Ishikawa (cell line): ENCODE data around the gene SMARCD1.

Source experiments
- CEBPB ChIP-seq: IDR thresholded peaks from 2 replicates; pipeline ENCODE4 v1.6.1; 2012
- CREB1 ChIP-seq: IDR thresholded peaks from 2 replicates; pipeline ENCODE4 v1.6.1; 2012; ENCODE audit warnings: low read depth
- EGR1 ChIP-seq: IDR thresholded peaks from 2 replicates; pipeline ENCODE4 v1.6.1; 2012
- EP300 ChIP-seq: IDR thresholded peaks from 2 replicates; pipeline ENCODE4 v1.6.1; 2012; ENCODE audit warnings: borderline replicate concordance
- FOXM1 ChIP-seq: IDR thresholded peaks from 2 replicates; pipeline ENCODE4 v1.6.1; 2012; ENCODE audit warnings: low read depth, borderline replicate concordance
- MAX ChIP-seq: IDR thresholded peaks from 2 replicates; pipeline ENCODE4 v1.6.1; 2012
- NFIC ChIP-seq: IDR thresholded peaks from 2 replicates; pipeline ENCODE4 v1.6.1; 2012
- RAD21 ChIP-seq: IDR thresholded peaks from 2 replicates; pipeline ENCODE4 v1.6.1; 2012; ENCODE audit warnings: low read depth
- TAF1 ChIP-seq: IDR thresholded peaks from 2 replicates; pipeline ENCODE4 v1.6.1; 2012; ENCODE audit warnings: low read depth, mild to moderate bottlenecking
- TCF12 ChIP-seq: IDR thresholded peaks from 2 replicates; pipeline ENCODE4 v1.6.1; 2012; ENCODE audit warnings: low read depth
- TEAD4 ChIP-seq: IDR thresholded peaks from 2 replicates; pipeline ENCODE4 v1.6.1; 2012
- USF1 ChIP-seq: IDR thresholded peaks from 2 replicates; pipeline ENCODE4 v1.6.1; 2012
- YY1 ChIP-seq: IDR thresholded peaks from 2 replicates; pipeline ENCODE4 v1.6.1; 2012; ENCODE audit warnings: low read depth
- ZBTB7A ChIP-seq: IDR thresholded peaks from 2 replicates; pipeline ENCODE4 v1.6.1; 2012; ENCODE audit warnings: low read depth
- TF ChIP-seq, protein P1 (sequence below): IDR thresholded peaks from 2 replicates; pipeline ENCODE4 v1.6.1; 2012; ENCODE audit warnings: low read depth, mild to moderate bottlenecking

The SMARCD1 gene

DNA sequence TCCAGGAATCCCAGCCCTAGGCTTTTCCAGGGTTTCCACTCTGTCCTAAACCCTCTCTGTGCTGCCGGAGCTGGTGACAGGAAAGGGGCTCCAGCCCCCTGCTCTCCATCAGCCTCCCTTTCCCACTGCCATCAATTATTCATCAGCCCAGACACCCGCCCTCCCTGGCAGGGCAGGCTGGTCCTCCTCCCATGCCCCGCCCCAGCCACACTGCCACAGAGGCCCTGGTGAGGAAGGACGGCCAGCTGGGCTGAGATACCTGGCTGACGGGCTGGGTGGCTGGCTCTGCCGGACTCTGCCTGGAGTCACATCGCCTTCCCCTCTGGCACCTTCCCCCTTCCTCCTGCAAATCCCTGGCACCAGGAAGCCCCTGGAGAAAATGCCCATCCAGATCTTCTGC, 11.9 kb upstream of the SMARCD1 start:
- TF ChIP-seq YY1 (no peak), EGR1 (no peak), TCF12 (no peak), RAD21 (no peak), TEAD4 (no peak), ZBTB7A (no peak), EP300 (no peak), CREB1 (no peak), NFIC (no peak), MAX (no peak), FOXM1 (no peak), TAF1 (no peak), USF1 (no peak), CEBPB (no peak)
- TF ChIP-seq, protein P1, sequence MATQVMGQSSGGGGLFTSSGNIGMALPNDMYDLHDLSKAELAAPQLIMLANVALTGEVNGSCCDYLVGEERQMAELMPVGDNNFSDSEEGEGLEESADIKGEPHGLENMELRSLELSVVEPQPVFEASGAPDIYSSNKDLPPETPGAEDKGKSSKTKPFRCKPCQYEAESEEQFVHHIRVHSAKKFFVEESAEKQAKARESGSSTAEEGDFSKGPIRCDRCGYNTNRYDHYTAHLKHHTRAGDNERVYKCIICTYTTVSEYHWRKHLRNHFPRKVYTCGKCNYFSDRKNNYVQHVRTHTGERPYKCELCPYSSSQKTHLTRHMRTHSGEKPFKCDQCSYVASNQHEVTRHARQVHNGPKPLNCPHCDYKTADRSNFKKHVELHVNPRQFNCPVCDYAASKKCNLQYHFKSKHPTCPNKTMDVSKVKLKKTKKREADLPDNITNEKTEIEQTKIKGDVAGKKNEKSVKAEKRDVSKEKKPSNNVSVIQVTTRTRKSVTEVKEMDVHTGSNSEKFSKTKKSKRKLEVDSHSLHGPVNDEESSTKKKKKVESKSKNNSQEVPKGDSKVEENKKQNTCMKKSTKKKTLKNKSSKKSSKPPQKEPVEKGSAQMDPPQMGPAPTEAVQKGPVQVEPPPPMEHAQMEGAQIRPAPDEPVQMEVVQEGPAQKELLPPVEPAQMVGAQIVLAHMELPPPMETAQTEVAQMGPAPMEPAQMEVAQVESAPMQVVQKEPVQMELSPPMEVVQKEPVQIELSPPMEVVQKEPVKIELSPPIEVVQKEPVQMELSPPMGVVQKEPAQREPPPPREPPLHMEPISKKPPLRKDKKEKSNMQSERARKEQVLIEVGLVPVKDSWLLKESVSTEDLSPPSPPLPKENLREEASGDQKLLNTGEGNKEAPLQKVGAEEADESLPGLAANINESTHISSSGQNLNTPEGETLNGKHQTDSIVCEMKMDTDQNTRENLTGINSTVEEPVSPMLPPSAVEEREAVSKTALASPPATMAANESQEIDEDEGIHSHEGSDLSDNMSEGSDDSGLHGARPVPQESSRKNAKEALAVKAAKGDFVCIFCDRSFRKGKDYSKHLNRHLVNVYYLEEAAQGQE = no peak

DNA sequence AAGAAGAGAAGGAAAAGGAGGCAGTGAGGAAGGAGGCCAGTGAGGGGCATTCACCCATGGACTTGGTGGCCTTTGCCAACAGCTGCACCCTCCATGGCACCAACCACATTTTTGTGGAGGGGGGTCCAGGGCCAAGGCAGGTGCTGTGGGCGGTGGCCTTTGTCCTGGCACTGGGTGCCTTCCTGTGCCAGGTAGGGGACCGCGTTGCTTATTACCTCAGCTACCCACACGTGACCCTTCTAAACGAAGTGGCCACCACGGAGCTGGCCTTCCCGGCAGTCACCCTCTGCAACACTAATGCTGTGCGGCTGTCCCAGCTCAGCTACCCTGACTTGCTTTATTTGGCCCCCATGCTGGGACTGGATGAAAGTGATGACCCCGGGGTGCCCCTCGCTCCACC, 11.4 kb upstream of the SMARCD1 start:
- TF ChIP-seq USF1 (no peak), RAD21 (no peak), TEAD4 (no peak), NFIC (no peak), FOXM1 (no peak), CREB1 (no peak), MAX (no peak), TAF1 (no peak), TCF12 (no peak), EGR1 (no peak), CEBPB (no peak)
- TF ChIP-seq, protein P1 = no peak

GRCh38 chr12:50074936-50075807, 10.0 kb upstream of the SMARCD1 start:
- TF ChIP-seq CREB1 (no peak), MAX (no peak), RAD21 (peak; percentile 98)

DNA sequence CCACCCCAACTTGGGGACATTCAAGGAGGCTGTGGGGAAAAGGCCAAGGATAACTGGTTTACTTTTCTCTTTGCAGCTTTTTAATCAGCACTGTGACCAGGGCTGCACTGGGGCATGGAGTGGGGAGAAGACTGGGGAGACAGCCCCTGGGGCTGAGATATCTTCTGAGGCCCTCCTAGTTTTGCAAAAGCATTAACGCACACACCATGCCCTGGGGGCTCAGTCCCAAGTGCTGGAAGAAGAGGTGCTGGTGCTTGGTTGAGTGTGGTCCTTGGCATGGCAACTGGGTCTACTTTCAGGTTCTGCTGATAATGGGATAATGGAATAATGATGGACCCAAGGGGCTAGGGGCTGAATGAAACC, 9.4 kb upstream of the SMARCD1 start:
- TF ChIP-seq EGR1 (no peak), USF1 (no peak), EP300 (no peak), FOXM1 (no peak), CREB1 (no peak), ZBTB7A (no peak), TEAD4 (no peak), TCF12 (no peak), MAX (no peak), CEBPB (no peak), TAF1 (no peak), YY1 (no peak), RAD21 (no peak), NFIC (no peak)
- TF ChIP-seq, protein P1 = no peak
